Cerebellar cortex (tissue), 1 donor: Measurements from ENCODE around the gene ARHGEF39.
"Not testable (repeated sequence)": the region's sequence is repeated elsewhere in the genome, so short reads cannot be mapped to it uniquely, and the experiment has no call there.

Experiments used
- DNase-seq: peaks from one replicate; pipeline ENCODE4 v3.0.0-alpha.2; 2015; ENCODE audit warnings: low spot score

The ARHGEF39 gene

GRCh38 chr9:35650341-35651158 lies 14.4 kb downstream of the ARHGEF39 start, which contains the start of gene SIT1:
SIT1 (minus strand) TSS chr9:35650931; CDS start chr9:35650853, 78 bp downstream.
- no peak for DNase-seq

DNA sequence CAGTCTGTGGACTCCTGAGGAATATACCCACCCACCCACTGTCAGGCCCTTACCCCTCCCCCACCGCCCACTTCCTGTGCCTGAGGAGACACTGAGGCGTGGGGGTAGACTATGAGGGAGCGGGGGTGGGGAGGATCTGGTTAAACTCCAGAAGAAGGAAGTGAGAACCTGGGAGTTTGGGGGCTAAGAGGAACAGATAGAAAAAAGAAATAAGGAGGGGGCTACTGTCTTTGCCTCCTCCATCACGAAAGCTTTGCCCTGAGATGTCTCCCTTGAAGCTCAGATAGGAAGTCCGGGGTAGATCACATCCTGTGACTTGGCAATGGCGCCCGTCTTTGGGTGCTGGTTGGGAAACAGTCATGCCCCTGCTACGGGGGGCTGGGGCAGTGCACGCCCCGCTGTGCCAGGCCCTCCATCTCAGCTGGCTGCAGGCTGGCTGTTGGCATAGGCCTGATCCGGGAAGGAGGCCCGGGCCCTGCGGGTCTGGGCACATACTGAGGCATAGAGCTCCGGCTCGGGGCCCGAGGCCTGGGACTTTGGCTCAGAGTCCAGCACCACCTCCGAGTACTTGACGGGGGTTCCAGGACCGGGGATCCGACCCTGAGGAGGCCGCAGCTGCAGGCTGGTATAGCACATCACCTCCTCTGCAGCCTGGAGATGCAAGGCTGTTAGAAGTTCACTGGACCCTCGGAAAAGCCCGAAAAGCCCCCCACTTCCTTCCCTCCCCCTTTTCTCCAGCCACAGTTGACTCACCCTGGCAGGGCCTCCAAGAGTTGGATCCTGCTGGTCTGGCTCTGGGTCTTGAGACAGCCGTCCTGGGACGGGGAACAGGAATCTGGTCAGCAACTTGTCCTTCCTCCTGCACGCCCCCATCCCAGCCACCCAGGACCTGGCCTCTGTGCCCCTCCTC lies 15.3 kb downstream of the ARHGEF39 start:
- DNase-seq: no peak

GRCh38 chr9:35646533-35647265 lies 18.3 kb downstream of the ARHGEF39 start:
- peak; percentile 89 for DNase-seq

GRCh38 chr9:35646153-35646532 lies 18.9 kb downstream of the ARHGEF39 start:
- peak; percentile 64 for DNase-seq

- DNase-seq: not testable (repeated sequence)
Observed at GRCh38 chr9:35645736-35646135, 19.3 kb downstream of the ARHGEF39 start.

- DNase-seq: no peak
Observed at GRCh38 chr9:35643046-35643445, 21.9 kb downstream of the ARHGEF39 start.

GRCh38 chr9:35641478-35641877 lies 23.5 kb downstream of the ARHGEF39 start:
- not testable (repeated sequence) for DNase-seq

DNA sequence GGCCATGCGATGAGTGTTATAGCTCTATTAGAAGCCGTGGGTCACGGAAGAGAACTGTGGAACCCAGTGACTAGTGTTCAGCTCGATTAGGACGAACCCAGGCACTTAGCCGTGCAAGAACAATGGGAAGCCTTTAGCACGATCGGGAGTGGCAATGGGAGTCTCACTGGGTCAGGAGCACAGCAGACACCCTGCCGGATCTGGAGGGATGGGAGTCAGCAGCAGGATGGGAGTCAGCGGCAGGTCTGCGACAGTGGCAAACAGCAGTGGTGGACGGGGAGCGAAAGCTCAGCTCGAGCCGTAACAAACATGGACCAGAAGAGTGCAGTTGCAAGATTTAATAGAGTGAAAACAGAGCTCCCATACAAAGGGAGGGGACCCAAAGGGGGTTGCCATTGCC lies 24.6 kb downstream of the ARHGEF39 start:
- not testable (repeated sequence) for DNase-seq

DNA sequence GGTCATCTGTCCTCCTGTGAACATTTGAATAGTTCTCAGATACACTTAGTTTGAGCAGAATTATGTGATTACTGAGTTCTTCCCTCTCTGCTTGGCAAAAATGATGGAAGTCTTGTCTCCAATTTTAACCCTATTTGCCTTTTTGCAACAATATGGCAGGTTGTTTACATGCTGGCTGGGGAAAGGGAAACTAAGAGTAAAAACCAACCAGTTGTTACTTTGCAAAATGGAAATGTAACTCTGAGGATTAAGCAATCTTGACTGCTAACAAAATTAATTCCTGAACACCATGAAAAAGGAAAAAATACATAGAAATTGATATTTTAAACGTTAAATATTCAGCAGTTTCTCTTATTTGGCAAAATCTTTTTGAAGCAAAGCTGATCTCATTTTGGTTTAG lies 25.4 kb downstream of the ARHGEF39 start:
- no peak for DNase-seq

DNA sequence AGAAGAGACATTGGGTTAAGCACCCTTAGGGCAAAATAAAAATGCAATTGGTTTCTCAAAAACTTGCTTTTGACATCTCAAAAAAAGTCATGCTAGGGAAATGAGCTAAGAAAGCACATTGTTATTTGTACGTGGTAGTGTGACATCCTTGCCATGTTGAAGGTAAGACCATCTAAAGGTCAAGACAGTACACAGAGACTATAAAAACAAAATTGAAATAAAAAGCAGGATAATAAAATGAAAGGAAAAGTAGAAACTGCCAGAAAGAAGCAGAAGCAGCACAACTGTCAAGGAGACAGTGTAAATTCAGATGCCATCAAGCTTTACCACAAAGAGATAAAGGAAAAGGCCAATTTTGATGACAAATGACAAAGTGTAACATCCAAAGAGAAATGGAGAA lies 25.8 kb downstream of the ARHGEF39 start:
- DNase-seq: not testable (repeated sequence)

DNA sequence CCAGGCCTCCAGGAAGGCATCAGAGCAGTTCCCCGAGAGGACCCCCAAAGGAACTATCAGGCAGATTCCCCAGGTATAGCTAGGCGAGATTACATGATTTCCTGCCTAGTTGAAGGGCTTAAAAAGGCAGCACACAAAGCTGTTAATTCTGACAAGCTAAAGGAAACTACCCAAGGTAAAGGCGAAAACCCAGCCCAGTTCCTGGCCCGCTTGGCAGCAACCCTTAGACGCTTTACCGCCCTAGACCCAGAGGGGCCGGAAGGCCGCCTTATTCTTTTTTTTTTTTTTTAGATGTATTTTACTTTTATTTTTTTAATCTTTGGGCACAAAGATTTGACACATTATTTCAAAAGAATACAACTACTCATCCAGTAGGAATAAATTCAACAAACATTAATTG lies 26.2 kb downstream of the ARHGEF39 start:
- DNase-seq: not testable (repeated sequence)

DNA sequence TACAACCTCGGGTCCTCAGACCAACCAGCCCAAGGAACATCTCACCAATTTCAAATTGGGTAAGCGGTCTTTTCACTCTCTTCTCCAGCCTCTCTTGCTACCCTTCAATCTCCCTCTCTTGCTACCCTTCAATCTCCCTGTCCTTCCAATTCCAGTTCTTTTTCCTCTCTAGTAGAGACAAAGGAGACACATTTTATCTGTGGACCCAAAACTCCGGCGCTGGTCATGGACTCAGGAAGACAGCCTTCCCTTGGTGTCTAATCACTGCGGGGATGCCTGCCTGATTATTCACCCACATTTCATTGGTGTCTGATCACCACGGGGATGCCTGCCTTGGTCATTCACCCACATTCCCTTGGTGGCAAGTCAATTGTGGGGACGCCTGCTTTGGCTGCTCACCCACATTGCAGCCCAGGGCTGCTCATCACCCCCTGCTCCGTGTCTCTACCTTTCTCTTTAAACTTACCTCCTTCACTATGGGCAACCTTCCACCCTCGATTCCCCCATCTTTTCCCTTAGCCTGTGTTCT lies 27.5 kb downstream of the ARHGEF39 start:
- DNase-seq: not testable (repeated sequence)

GRCh38 chr9:35636877-35637246 lies 28.1 kb downstream of the ARHGEF39 start:
- not testable (repeated sequence) for DNase-seq

DNA sequence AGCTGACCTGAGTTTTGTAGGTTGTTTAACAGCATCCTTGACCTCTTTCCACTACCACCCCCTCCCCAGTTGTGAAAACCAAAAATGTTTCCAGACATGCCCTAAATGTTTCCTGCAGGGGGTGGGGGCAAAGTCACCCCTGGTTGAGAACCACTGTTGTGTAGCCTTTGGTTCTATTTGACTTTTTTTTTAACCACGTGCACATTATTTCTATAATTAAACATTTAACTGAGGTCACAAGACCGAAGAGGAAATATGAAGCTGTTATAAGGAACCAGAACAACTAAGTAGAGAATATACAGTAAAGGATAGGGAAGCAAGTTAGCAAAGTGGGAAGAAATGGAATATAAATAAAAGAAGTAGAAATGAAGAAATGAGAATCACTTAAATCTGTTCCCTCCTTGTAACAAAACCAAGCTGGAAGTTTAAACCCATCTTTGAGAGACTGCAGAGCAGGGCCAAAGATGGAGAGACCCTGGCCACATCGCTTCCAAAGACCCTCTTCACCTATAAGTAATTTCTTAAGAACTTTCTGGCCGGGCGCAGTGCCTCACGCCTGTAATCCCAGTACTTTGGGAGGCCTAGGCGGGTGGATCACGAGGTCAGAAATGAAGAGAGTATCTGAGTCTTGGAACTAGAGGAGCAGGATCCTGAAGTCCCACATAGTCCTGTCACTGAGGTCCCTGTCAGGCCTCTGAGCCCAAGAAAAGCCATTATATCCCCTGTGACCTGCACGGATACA lies 28.7 kb downstream of the ARHGEF39 start:
- no peak for DNase-seq

DNA sequence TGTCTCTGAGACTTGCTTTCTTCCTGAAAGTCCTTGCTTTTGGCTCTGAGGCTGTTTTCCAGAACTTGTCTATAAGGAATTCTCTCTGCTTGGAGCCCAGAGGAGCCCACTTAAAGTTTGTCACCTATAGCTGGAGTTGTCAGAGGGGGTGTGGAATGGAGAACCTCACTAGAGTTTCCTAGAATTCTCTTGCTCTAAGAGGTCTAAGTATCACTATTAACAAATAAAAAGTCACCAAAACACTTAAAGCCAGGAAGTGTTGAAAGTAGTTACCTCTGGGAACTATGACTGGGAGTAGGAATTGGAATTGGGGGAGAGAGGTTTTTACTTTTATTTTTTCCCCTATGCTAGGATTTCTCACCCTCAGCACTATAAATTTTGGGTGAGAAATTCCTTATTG lies 29.3 kb downstream of the ARHGEF39 start:
- DNase-seq: no peak

DNA sequence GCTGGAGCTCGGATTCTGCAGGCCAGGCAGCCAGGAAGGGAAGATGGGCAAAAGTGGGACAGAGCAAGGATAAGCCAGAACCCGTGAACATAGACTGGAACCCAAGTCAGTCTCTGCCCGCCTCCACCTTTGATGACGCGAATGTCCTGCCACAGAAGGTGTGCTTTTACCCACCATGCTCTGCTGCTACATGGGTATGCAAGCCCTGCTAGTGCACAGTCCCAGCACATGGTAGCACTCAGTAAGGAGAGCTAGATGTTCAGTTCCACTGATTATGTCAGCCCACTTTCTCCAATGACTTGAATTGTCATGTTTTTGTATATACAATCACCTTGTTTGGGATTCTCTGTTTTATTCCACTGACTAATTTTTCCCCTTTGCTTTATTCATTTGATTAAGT lies 35.4 kb downstream of the ARHGEF39 start:
- DNase-seq: no peak

- no peak for DNase-seq
Observed at GRCh38 chr9:35628389-35628991, 36.5 kb downstream of the ARHGEF39 start.

DNA sequence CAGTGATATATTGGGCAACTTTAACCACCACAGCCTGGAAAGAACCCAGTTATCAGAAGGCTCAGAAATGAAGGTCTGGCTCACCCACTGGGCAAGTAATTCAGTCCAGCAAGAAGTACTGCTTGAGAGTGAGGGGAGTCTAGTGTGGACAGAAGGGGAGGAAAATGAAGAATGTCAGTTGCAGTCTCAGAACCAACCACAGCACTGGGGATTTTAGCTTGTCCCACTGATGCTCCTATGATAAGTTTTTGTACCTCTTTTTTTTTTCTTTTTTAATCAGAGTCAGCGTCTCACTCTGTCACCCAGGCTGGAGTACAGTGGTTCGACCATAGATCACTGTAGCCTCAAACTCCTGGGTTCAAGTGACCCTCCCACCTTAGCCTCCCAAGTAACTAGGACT lies 37.4 kb downstream of the ARHGEF39 start:
- DNase-seq: no peak

DNA sequence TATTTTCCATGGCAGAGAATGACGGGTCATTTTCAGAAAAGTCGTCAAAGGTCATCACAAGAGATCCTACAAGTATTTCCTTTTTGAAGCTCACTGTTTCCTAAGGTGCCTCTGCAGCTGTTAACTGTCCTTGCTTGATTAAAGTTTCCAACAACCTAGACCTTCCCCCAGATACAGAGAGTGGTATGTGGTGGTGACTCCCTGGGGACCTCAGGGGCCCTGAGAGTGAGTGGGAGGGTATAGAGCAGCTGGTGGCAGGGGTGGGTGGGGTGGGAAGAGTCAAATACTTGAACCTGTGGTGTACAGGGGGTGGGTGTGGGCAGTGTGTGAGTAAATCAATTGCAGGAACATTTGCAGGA lies 45.2 kb downstream of the ARHGEF39 start:
- DNase-seq: no peak

- no peak for DNase-seq
Observed at GRCh38 chr9:35618854-35619799, 45.9 kb downstream of the ARHGEF39 start.
